Lower lobe of right lung (tissue), 2 donors: ENCODE measurements around the gene KLK15. TPM values are rescaled to one million over a fixed set of nuclear protein-coding genes. Genes with fewer than 3 reads are reported as not detected.

Experiments
- ATAC-seq, 2 donors: fragments of 200-7000 bp; cut with Tn5 transposase; one replicate each; pipeline ENCODE4 v1.9.1; 2020 to 2022; ENCODE audit warnings: mild to moderate bottlenecking in 2 of 2, moderate library complexity in 2 of 2
- DNase-seq: peaks from one replicate; pipeline ENCODE4 v3.0.0-alpha.2; 2020
- H3K27ac ChIP-seq: fragments of 200-600 bp; one replicate; pipeline ENCODE4 v1.8.0; 2022
- H3K27me3 ChIP-seq: fragments of 200-600 bp; one replicate; pipeline ENCODE4 v1.8.0; 2022; ENCODE audit warnings: low read depth
- H3K36me3 ChIP-seq: fragments of 200-600 bp; one replicate; pipeline ENCODE4 v1.8.0; 2022; ENCODE audit warnings: mild to moderate bottlenecking
- H3K4me1 ChIP-seq: fragments of 200-600 bp; one replicate; pipeline ENCODE4 v1.8.0; 2022
- H3K4me3 ChIP-seq: fragments of 200-600 bp; one replicate; pipeline ENCODE4 v1.8.0; 2022; ENCODE audit warnings: mild to moderate bottlenecking
- H3K9me3 ChIP-seq: fragments of 200-600 bp; one replicate; pipeline ENCODE4 v1.8.0; 2022
- intact Hi-C: fragments of 100-400 bp; cut with DNase I; formaldehyde crosslinking; loops from one replicate; pipeline ENCODE4 v1.11.0; 2022
- total RNA-seq: library from RNA; stranded (reverse); fragmentation: NEBNext Ultra II Directional; extraction: Animal tissue kit (Norgen Biotek cat#: 25700); gene quantifications from one replicate; pipeline ENCODE4 v1.2.1, GENCODE V29; 2021
- TF ChIP-seq, protein P1 (sequence below): fragments of 200-600 bp; IDR thresholded peaks from one replicate; pipeline ENCODE4 v1.8.0; 2022; ENCODE audit warnings: antibody characterized with exemption, mild to moderate bottlenecking
- donor health status: DM: no; HTN: yes; CAD: no; lungs with severe emphysema.

KLK15 gene
- total RNA-seq, 1 donor from 2014 or later: not detected

DNA sequence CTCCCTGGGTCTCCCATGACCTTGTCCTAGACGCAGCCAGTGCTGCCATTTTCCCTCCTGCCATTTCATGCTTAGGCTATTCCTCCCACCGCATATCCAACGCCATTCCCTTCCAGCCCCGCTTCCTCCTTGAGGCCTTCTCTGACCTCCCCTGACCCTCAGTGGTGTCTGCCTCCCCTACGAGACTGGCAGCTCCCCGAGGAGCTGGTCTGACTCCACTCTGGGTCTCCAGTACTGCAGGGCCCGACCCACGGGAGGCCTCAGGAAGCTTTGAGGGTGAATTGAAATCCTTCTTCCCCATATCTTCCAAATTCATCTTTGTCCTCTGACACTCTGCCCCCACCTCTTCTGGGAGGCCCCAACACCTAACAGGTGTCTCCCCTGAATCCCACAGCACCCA is 708 bp downstream of the KLK15 start:
- TF ChIP-seq, protein P1, sequence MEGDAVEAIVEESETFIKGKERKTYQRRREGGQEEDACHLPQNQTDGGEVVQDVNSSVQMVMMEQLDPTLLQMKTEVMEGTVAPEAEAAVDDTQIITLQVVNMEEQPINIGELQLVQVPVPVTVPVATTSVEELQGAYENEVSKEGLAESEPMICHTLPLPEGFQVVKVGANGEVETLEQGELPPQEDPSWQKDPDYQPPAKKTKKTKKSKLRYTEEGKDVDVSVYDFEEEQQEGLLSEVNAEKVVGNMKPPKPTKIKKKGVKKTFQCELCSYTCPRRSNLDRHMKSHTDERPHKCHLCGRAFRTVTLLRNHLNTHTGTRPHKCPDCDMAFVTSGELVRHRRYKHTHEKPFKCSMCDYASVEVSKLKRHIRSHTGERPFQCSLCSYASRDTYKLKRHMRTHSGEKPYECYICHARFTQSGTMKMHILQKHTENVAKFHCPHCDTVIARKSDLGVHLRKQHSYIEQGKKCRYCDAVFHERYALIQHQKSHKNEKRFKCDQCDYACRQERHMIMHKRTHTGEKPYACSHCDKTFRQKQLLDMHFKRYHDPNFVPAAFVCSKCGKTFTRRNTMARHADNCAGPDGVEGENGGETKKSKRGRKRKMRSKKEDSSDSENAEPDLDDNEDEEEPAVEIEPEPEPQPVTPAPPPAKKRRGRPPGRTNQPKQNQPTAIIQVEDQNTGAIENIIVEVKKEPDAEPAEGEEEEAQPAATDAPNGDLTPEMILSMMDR: no peak
- H3K36me3 ChIP-seq: no peaks in the 10 kb centered on the region
- ATAC-seq: no peak
- no peak for DNase-seq
- H3K27ac ChIP-seq: no peak overlapping the region
- no peaks in the 10 kb centered on the region for H3K9me3 ChIP-seq
- H3K4me3 ChIP-seq: no peak overlapping the region
- intact Hi-C loops: no loop called here
- peaks cover 33% of the 10 kb centered on the region for H3K27me3 ChIP-seq
- peaks cover 11% of the 10 kb centered on the region for H3K4me1 ChIP-seq

DNA sequence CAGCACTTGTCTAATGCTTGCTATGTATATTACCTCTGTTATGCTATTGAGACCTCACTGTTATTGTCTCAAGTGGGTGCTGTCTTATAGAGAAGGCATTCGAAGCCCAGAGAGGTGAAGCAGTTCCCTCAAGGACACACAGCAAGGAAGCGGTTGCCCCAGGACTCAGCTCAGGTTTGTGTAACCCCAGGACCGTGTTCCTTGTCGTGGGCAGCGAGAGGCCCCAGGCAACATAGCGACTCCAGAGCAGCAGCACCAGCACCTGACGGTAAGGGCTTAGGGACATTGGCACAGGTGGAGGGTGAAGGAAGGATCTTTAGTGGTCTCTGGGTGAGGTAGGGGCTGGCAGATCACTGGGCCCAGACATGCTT is 2.4 kb downstream of the KLK15 start:
- Histone ChIP-seq H3K27ac (no peak overlapping the region), H3K9me3 (no peaks in the 10 kb centered on the region), H3K4me3 (no peak overlapping the region), H3K4me1 (peaks cover 9% of the 10 kb centered on the region), H3K27me3 (peaks cover 28% of the 10 kb centered on the region), H3K36me3 (no peaks in the 10 kb centered on the region)
- TF ChIP-seq, protein P1: no peak
- intact Hi-C loops: no loop called here
- ATAC-seq: no peak
- DNase-seq: no peak

DNA sequence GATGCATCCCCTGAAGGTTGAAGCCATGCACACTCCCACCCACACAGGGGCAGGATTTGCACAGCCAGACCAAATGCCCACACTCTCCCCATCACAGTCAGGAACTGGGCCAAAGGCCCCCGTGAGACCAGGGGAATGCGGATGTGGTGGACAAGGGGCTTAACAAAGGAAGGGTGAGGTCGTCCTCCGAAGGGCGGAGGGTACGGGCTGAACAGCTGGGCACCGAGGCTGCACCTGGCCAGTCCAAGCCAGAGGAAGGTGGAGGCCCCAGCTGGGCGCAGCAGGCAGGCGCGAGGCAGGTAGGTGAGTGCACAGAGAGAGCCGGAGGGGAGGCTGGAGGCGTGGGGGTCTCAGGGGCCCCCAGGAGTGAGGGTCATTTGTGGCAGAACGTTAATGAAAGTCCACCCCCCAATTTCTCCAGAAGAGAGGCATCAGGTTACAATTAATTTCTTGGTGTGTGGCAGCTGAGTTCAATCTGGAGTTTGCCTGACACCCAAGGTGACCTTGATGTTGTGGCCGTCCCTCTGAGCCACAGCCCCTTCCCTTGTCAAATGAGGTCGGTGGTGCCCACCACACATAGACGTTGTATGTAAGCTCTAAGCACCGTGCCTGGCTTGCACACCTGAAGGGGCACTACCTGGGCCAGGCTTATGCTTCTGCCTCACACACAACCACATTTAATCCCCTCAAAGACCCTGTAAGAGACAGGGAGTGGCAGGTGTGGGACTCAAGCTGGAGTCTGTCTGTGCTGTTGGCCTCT is 2.9 kb downstream of the KLK15 start:
- Histone ChIP-seq H3K27ac (no peak overlapping the region), H3K36me3 (no peaks in the 10 kb centered on the region), H3K9me3 (no peaks in the 10 kb centered on the region), H3K4me3 (no peak overlapping the region), H3K27me3 (peaks cover 24% of the 10 kb centered on the region), H3K4me1 (peaks cover 3% of the 10 kb centered on the region)
- intact Hi-C loops: no loop called here
- ATAC-seq (no peak), DNase-seq (no peak)
- TF ChIP-seq, protein P1: no peak

DNA sequence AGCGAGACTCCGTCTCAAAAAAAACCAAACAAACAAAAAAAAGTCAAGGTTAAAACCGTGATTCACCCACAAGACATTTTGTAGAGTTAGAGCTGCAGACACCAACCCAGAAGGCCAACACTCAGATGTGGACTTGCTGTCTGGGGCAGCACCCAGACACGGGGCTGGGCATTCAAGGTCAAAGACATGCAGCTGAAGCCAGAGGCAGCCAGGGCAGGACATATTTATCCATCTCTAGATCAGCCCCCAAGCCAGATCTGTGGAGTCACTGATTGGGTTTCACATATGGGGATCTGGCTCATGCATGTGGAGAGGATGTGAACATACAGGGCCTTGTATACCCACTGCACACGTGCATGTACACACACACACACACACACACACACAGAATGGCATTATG is 3.6 kb downstream of the KLK15 start:
- no peaks in the 10 kb centered on the region for H3K4me1 ChIP-seq
- H3K36me3 ChIP-seq: no peaks in the 10 kb centered on the region
- ATAC-seq (no peak), DNase-seq (no peak)
- intact Hi-C loops: no loop called here
- H3K9me3 ChIP-seq: no peaks in the 10 kb centered on the region
- TF ChIP-seq, protein P1: no peak
- H3K27ac ChIP-seq: no peak overlapping the region
- no peak overlapping the region for H3K4me3 ChIP-seq
- peaks cover 17% of the 10 kb centered on the region for H3K27me3 ChIP-seq

- no peak for ATAC-seq
- DNase-seq: no peak
- TF ChIP-seq, protein P1: no peak
- intact Hi-C loops: no loop called here
- Histone ChIP-seq H3K36me3 (no peaks in the 10 kb centered on the region), H3K27ac (no peak overlapping the region), H3K4me3 (no peak overlapping the region), H3K9me3 (no peaks in the 10 kb centered on the region), H3K27me3 (peaks cover 30% of the 10 kb centered on the region), H3K4me1 (no peaks in the 10 kb centered on the region)
Measured at GRCh38 chr19:50827476-50827875, 5.9 kb downstream of the KLK15 start.
